Activated CD8-positive, alpha-beta T cell treated with anti-CD3 and anti-CD28 coated beads, Interleukin-2, amount 10 ng/mL, durations not matched to agents 7 days and 5 days (primary cell): ENCODE measurements around the gene STIM2. TPM values are rescaled to one million over a fixed set of nuclear protein-coding genes. Genes with fewer than 3 reads are reported as not detected.

Experiments
- ATAC-seq: fragments of 150-1000 bp; cut with Tn5 transposase; one replicate; pipeline ENCODE4 v1.10.0; 2021; ENCODE audit warnings: moderate library complexity
- CTCF ChIA-PET: fragments of 350-600 bp; sonication (Branson Sonifier 250); formaldehyde crosslinking; loops from one replicate; lab custom pipeline; 2021; ENCODE audit warnings: antibody characterized with exemption; lab: Charles Lee
- POLR2A ChIA-PET: fragments of 350-600 bp; sonication (Branson Sonifier 250); formaldehyde crosslinking; loops from one replicate; lab custom pipeline; 2021; ENCODE audit warnings: antibody characterized with exemption; lab: Charles Lee
- DNase-seq: peaks from one replicate; pipeline ENCODE4 v3.0.0-alpha.2; 2020
- H3K27ac Mint-ChIP-seq: one replicate; pipeline ENCODE4 v1.8.0; 2021; ENCODE audit warnings: mild to moderate bottlenecking, mixed read lengths
- H3K27me3 Mint-ChIP-seq: one replicate; pipeline ENCODE4 v1.8.0; 2021; ENCODE audit warnings: low read depth, mixed read lengths
- H3K36me3 Mint-ChIP-seq: one replicate; pipeline ENCODE4 v1.8.0; 2021; ENCODE audit warnings: low read depth, mixed read lengths
- H3K4me1 Mint-ChIP-seq: one replicate; pipeline ENCODE4 v1.8.0; 2021; ENCODE audit warnings: low read depth, mixed read lengths
- H3K4me3 Mint-ChIP-seq: one replicate; pipeline ENCODE4 v1.8.0; 2021; ENCODE audit warnings: mild to moderate bottlenecking, mixed read lengths
- H3K9me3 Mint-ChIP-seq: one replicate; pipeline ENCODE4 v1.8.0; 2022; ENCODE audit warnings: mixed read lengths; ENCODE audit not compliant: insufficient read depth
- total RNA-seq, 2 experiments: library from RNA; stranded (reverse); gene quantifications; one replicate each; pipeline ENCODE4 v1.2.3, GENCODE V29; 2021

Gene STIM2
- total RNA-seq, 2 experiments from 2014 or later, result 52.3 to 53.3 TPM

DNA sequence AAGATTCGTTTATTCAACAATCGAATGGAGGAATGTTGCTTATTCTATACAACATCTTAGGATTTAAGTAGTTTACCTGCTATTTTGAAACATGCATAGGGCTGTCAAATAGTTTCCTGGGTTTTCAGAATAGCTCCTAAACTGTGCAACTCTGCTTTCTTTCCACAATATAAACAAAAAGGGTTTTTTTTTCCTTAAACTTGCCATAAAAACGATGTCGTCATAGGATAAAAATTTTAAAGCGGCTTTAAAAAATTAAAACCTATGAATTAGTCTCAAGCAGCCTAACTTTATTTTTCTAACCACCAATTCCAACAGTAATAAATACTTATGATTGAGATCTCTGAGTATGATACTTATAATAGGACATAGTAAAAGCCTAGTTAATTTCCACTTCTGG is 21.6 kb upstream of the STIM2 start:
- Mint-ChIP-seq H3K36me3 (no peaks in the 10 kb centered on the region), H3K27ac (no peak overlapping the region), H3K9me3 (no peaks in the 10 kb centered on the region), H3K4me1 (peaks cover 5% of the 10 kb centered on the region), H3K4me3 (no peak overlapping the region), H3K27me3 (no peaks in the 10 kb centered on the region)
- CTCF ChIA-PET, result no interaction called here
- ATAC-seq (no peak), DNase-seq (no peak)
- POLR2A ChIA-PET, result interaction anchor here (0.6 kb wide), 1 partner anchor 14 kb away, joined by 9 read pairs; no protein-coding TSS in a partner anchor

- POLR2A ChIA-PET, result no interaction called here
- no peak overlapping the region for H3K4me3 Mint-ChIP-seq
- H3K9me3 Mint-ChIP-seq, result no peaks in the 10 kb centered on the region
- no peak for ATAC-seq
- peaks cover 5% of the 10 kb centered on the region for H3K4me1 Mint-ChIP-seq
- no peaks in the 10 kb centered on the region for H3K27me3 Mint-ChIP-seq
- no peaks in the 10 kb centered on the region for H3K36me3 Mint-ChIP-seq
- no peak for DNase-seq
- no peak overlapping the region for H3K27ac Mint-ChIP-seq
- CTCF ChIA-PET, result no interaction called here
Measured at GRCh38 chr4:26839534-26839951, 21.1 kb upstream of the STIM2 start.

GRCh38 chr4:26840786-26841185 is 19.9 kb upstream of the STIM2 start:
- POLR2A ChIA-PET, result no interaction called here
- H3K4me3 Mint-ChIP-seq, result no peak overlapping the region
- CTCF ChIA-PET, result no interaction called here

GRCh38 chr4:26842911-26843310 is 17.7 kb upstream of the STIM2 start:
- ATAC-seq (no peak), DNase-seq (no peak)
- ChIA-PET POLR2A (no interaction called here), CTCF (no interaction called here)
- H3K27me3 Mint-ChIP-seq, result peaks cover 6% of the 10 kb centered on the region
- no peak overlapping the region for H3K27ac Mint-ChIP-seq
- no peaks in the 10 kb centered on the region for H3K36me3 Mint-ChIP-seq
- H3K4me3 Mint-ChIP-seq, result no peak overlapping the region
- H3K4me1 Mint-ChIP-seq, result peaks cover 5% of the 10 kb centered on the region
- no peaks in the 10 kb centered on the region for H3K9me3 Mint-ChIP-seq

More at GRCh38 chr4:26840786-26841185, 19.9 kb upstream of the STIM2 start:
- Mint-ChIP-seq H3K9me3 (no peaks in the 10 kb centered on the region), H3K4me1 (peaks cover 5% of the 10 kb centered on the region), H3K27ac (no peak overlapping the region), H3K27me3 (peaks cover 4% of the 10 kb centered on the region), H3K36me3 (no peaks in the 10 kb centered on the region)
- DNase-seq (no peak), ATAC-seq (no peak)

- Mint-ChIP-seq H3K27me3 (peaks cover 8% of the 10 kb centered on the region), H3K9me3 (no peaks in the 10 kb centered on the region), H3K27ac (no peak overlapping the region), H3K4me3 (no peak overlapping the region), H3K4me1 (peaks cover 4% of the 10 kb centered on the region), H3K36me3 (no peaks in the 10 kb centered on the region)
- no peak for DNase-seq
- POLR2A ChIA-PET, result no interaction called here
- no peak for ATAC-seq
- CTCF ChIA-PET, result no interaction called here
Measured at GRCh38 chr4:26850528-26850927, 10.1 kb upstream of the STIM2 start.

DNA sequence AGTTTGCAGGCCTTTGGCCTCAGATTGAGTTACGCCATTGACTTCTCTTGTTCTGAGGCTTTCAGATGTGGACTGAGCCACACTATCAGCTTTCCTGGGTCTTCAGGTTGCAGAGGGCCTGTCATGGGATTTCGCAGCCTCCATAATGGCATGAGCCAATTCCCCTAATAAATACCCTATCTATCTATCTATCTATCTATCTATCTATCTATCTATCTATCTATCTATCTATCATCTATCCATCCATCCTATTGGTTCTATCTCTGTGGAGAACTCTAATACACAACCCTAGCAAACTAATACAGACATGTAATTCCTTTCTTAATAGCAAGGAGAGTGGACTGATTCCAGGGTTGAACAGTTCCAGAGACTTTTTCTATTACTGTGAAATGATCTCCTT is 9.5 kb upstream of the STIM2 start:
- H3K4me1 Mint-ChIP-seq, result peaks cover 4% of the 10 kb centered on the region
- ChIA-PET CTCF (no interaction called here), POLR2A (no interaction called here)
- peaks cover 8% of the 10 kb centered on the region for H3K27me3 Mint-ChIP-seq
- H3K36me3 Mint-ChIP-seq, result no peaks in the 10 kb centered on the region
- H3K27ac Mint-ChIP-seq, result no peak overlapping the region
- DNase-seq (no peak), ATAC-seq (no peak)
- H3K4me3 Mint-ChIP-seq, result no peak overlapping the region
- H3K9me3 Mint-ChIP-seq, result no peaks in the 10 kb centered on the region

DNA sequence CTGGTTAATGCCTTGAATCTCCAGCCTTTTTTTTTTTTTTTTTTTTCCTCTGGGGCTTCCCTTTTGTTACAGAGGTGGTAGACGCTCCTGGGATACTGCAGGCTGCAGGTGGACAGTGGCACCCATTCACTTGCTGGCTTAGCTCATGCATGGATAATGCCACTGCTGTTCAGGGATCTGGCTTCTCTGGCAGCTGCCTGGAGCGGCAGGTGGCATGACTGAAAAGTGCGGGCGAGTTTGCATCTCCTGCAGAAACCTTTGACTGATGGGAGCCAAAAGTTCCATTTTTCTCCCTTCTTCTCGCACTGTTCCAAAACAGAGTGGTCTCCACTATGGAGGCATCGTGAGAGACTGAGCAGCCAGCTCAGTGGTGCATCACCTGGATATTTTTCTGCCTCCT is 5.9 kb upstream of the STIM2 start:
- no peaks in the 10 kb centered on the region for H3K9me3 Mint-ChIP-seq
- H3K36me3 Mint-ChIP-seq, result no peaks in the 10 kb centered on the region
- ChIA-PET CTCF (interaction anchor here (1.2 to 1.3 kb wide), 2 partner anchors 150 to 153 kb away, joined by 3 read pairs; no protein-coding TSS in a partner anchor), POLR2A (no interaction called here)
- H3K27ac Mint-ChIP-seq, result no peak overlapping the region
- H3K4me1 Mint-ChIP-seq, result peaks cover 30% of the 10 kb centered on the region
- no peak for ATAC-seq
- no peak overlapping the region for H3K4me3 Mint-ChIP-seq
- DNase-seq, result no peak
- H3K27me3 Mint-ChIP-seq, result peaks cover 3% of the 10 kb centered on the region

DNA sequence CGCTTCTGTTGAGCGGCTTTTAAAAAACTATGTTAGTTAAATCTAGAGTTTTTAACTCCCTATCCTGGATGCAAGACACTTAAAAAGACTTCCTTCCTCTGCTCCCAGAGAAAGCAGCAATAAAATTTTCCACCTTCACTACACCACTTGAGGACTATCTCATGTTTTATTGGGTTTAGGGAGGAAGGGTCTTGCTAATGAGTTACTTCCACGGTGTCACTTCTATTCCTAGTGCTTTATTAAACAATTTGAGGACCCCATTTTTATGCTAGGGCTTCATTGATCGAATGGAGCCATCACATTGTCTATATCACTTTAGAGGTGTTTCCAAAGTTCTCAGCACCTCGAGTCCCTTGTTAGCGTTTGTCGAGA is 3.7 kb upstream of the STIM2 start:
- Mint-ChIP-seq H3K4me3 (peak overlapping the region; percentile 86), H3K36me3 (no peaks in the 10 kb centered on the region), H3K9me3 (no peaks in the 10 kb centered on the region), H3K4me1 (peaks cover 34% of the 10 kb centered on the region), H3K27ac (peak overlapping the region; percentile 85), H3K27me3 (peaks cover 3% of the 10 kb centered on the region)
- ATAC-seq, result no peak
- no peak for DNase-seq
- POLR2A ChIA-PET, result interaction anchor here (0.8 to 2.7 kb wide), 5 partner anchors 16 to 273 kb away, joined by 3 to 32 read pairs (median 3); partner anchors contain the start of gene TBC1D19
- CTCF ChIA-PET, result interaction anchor here (0.7 to 1.6 kb wide), 5 partner anchors 10 to 147 kb away, joined by 3 to 13 read pairs (median 4); no protein-coding TSS in a partner anchor

DNA sequence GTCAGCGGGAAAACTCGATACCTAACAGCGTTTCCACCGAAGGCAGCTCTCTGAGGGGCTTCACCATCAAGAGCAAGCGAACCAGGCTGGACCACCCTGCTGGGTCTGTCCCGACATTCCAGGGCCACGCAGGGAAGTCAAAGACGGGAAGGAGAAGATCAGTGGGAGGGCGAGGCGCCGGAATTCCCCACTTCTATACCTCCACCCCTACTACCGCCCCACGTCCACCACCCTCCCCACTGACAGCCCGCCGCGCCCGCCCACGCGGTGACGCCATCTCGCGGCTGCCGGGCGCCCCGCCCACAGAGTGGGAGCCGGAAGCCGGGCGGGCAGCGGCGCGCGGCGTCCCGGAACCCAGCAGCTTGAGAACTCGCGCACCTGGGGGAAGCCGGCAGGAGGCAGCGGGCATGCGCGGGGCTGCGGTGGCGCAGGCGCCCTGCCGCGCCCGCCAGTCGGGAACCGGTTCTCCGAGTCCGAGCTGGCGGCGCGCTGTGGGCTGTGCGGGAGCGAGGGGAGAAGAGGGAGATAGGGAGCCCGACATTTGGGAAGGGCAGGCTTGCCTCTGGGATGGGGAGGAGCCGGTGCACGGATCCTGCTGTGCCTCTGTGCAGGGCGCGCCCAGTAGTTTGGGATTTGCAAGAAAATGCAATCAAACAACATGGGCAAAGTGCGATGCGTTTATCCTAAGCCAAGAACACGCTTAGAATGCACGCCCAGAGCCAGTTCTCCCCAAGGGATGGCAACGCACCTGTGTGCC is 3.2 kb upstream of the STIM2 start:
- Mint-ChIP-seq H3K4me3 (peak overlapping the region; percentile 86), H3K9me3 (no peaks in the 10 kb centered on the region), H3K27ac (peak overlapping the region; percentile 85), H3K27me3 (peaks cover 3% of the 10 kb centered on the region), H3K36me3 (no peaks in the 10 kb centered on the region), H3K4me1 (peaks cover 35% of the 10 kb centered on the region)
- ChIA-PET POLR2A (interaction anchor here (0.6 to 2.7 kb wide), 8 partner anchors 16 to 353 kb away, joined by 3 to 32 read pairs (median 3); partner anchors contain the start of gene TBC1D19), CTCF (interaction anchor here (0.7 to 1.6 kb wide), 7 partner anchors 10 to 148 kb away, joined by 3 to 13 read pairs (median 3); no protein-coding TSS in a partner anchor)
- ATAC-seq, result peak; percentile 64
- DNase-seq, result peak; percentile 91

GRCh38 chr4:26858035-26858918 is 2.4 kb upstream of the STIM2 start:
- no peak for DNase-seq
- peaks cover 3% of the 10 kb centered on the region for H3K27me3 Mint-ChIP-seq
- H3K4me3 Mint-ChIP-seq, result peak overlapping the region; percentile 86
- CTCF ChIA-PET, result interaction anchor here (0.6 to 1.6 kb wide), 6 partner anchors 17 to 147 kb away, joined by 3 to 13 read pairs (median 4); no protein-coding TSS in a partner anchor
- peak overlapping the region; percentile 85 for H3K27ac Mint-ChIP-seq
- no peak for ATAC-seq
- H3K9me3 Mint-ChIP-seq, result no peaks in the 10 kb centered on the region
- H3K4me1 Mint-ChIP-seq, result peaks cover 35% of the 10 kb centered on the region
- POLR2A ChIA-PET, result interaction anchor here (0.6 to 2.7 kb wide), 8 partner anchors 11 to 354 kb away, joined by 3 to 32 read pairs (median 3); partner anchors contain the start of gene TBC1D19
- no peaks in the 10 kb centered on the region for H3K36me3 Mint-ChIP-seq

GRCh38 chr4:26858947-26859401 is 1.7 kb upstream of the STIM2 start:
- Mint-ChIP-seq H3K36me3 (peaks cover 4% of the 10 kb centered on the region), H3K4me3 (peak overlapping the region; percentile 86), H3K27ac (peak overlapping the region; percentile 32), H3K9me3 (no peaks in the 10 kb centered on the region), H3K27me3 (no peaks in the 10 kb centered on the region), H3K4me1 (peaks cover 42% of the 10 kb centered on the region)
- DNase-seq (no peak), ATAC-seq (no peak)
- ChIA-PET CTCF (interaction anchor here (0.6 to 3.9 kb wide), 3 partner anchors 16 to 151 kb away, joined by 3 to 16 read pairs (median 4); no protein-coding TSS in a partner anchor), POLR2A (interaction anchor here (0.9 to 2.7 kb wide), 2 partner anchors 20 to 26 kb away, joined by 3 to 32 read pairs; no protein-coding TSS in a partner anchor)
